Duodenal mucosa (tissue), 2 donors: ENCODE measurements around the gene MAP3K4.

Source experiments
- H3K27ac ChIP-seq: one replicate; pipeline ENCODE4 v1.7.0; 2013; ENCODE audit warnings: low read depth, low read length
- H3K27me3 ChIP-seq, 2 donors: one replicate each; pipeline ENCODE4 v1.7.0; 2013; ENCODE audit warnings: low read length in 2 of 2, control low read depth in 1 of 2; ENCODE audit not compliant: insufficient read depth in 2 of 2, control insufficient read depth in 1 of 2
- H3K36me3 ChIP-seq, 2 donors: one replicate each; pipeline ENCODE4 v1.7.0; 2013; ENCODE audit warnings: low read length in 2 of 2, control low read depth in 1 of 2; ENCODE audit not compliant: insufficient read depth in 2 of 2, control insufficient read depth in 1 of 2
- H3K4me1 ChIP-seq, 2 donors: one replicate each; pipeline ENCODE4 v1.7.0; 2013; ENCODE audit warnings: low read length in 2 of 2, control low read depth in 1 of 2; ENCODE audit not compliant: insufficient read depth in 2 of 2, control insufficient read depth in 1 of 2
- H3K4me3 ChIP-seq, 2 donors: one replicate each; pipeline ENCODE4 v1.7.0; 2013; ENCODE audit warnings: low read length in 2 of 2, low read depth in 1 of 2
- H3K9ac ChIP-seq, 2 donors: one replicate each; pipeline ENCODE4 v1.7.0; 2013; ENCODE audit warnings: low read length in 2 of 2, low read depth in 1 of 2
- H3K9me3 ChIP-seq, 2 donors: one replicate each; pipeline ENCODE4 v1.7.0; 2013; ENCODE audit warnings: low read length in 2 of 2, control low read depth in 1 of 2; ENCODE audit not compliant: control insufficient read depth in 1 of 2

Gene MAP3K4

GRCh38 chr6:161057103-161058091, 65.8 kb downstream of the MAP3K4 start:
- Histone ChIP-seq H3K27me3 (no peaks in the 10 kb centered on the region), H3K4me3 (no peak overlapping the region), H3K9me3 (peaks cover 0 to 2% of the 10 kb centered on the region in 2 donors), H3K4me1 (no peaks in the 10 kb centered on the region), H3K9ac (no peak overlapping the region), H3K36me3 (peaks cover 0 to 2% of the 10 kb centered on the region in 2 donors), H3K27ac (no peak overlapping the region)

GRCh38 chr6:161058741-161059140, 67.2 kb downstream of the MAP3K4 start:
- Histone ChIP-seq H3K4me3 (no peak overlapping the region), H3K9me3 (peaks cover 0 to 2% of the 10 kb centered on the region in 2 donors), H3K9ac (no peak overlapping the region), H3K27ac (no peak overlapping the region), H3K27me3 (no peaks in the 10 kb centered on the region), H3K4me1 (no peaks in the 10 kb centered on the region), H3K36me3 (peaks cover 0 to 2% of the 10 kb centered on the region in 2 donors)

DNA sequence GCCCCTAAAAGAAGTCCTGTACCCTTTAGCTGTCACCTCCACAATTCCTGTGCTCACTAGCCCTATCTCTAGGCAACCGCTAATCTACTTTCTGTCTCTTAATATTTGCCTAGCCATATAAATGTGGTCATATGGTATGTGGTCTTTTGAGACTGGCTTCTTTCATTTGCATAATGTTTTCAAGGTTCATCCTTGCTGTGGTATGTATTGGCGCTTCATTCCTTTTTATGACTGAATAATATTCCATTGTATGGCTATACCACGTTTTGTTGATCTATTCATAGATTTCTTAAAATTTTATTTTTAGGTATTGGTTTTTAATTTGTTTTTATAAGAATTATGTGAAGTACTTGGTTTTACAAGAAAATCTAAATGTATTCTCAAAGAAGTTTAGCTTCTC, 70.0 kb downstream of the MAP3K4 start:
- H3K4me3 ChIP-seq, result no peak overlapping the region
- H3K27me3 ChIP-seq, result no peaks in the 10 kb centered on the region
- H3K9me3 ChIP-seq, result peaks cover 0 to 2% of the 10 kb centered on the region in 2 donors
- peaks cover 0 to 2% of the 10 kb centered on the region in 2 donors for H3K36me3 ChIP-seq
- H3K4me1 ChIP-seq, result no peaks in the 10 kb centered on the region
- H3K9ac ChIP-seq, result no peak overlapping the region
- H3K27ac ChIP-seq, result no peak overlapping the region

DNA sequence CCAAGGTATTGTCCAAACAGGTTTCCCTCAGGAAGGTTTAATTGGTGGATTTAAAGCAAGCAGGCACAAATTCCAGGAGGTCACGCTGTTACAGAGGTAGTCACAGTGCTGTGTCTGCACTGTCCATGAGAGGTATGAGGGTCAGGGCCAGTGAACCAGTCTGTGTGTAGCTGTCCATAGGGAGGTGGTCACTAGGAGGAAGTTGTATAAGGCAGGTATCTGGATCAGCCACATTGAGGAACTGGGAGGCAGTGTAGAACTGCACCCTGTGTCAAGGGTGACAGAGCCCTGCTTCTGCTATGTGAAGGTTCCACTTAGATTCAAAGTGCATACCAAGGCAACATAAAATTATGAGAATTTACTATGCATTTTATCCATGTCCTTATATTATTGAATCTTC, 73.3 kb downstream of the MAP3K4 start:
- Histone ChIP-seq H3K36me3 (peaks cover 0 to 2% of the 10 kb centered on the region in 2 donors), H3K27ac (no peak overlapping the region), H3K4me1 (no peaks in the 10 kb centered on the region), H3K4me3 (no peak overlapping the region), H3K27me3 (no peaks in the 10 kb centered on the region), H3K9me3 (peaks cover 0 to 2% of the 10 kb centered on the region in 2 donors), H3K9ac (no peak overlapping the region)

- peaks cover 0 to 9% of the 10 kb centered on the region in 2 donors for H3K36me3 ChIP-seq
- H3K9ac ChIP-seq, result no peak overlapping the region
- H3K4me1 ChIP-seq, result no peaks in the 10 kb centered on the region
- no peaks in the 10 kb centered on the region for H3K27me3 ChIP-seq
- no peak overlapping the region for H3K27ac ChIP-seq
- no peak overlapping the region for H3K4me3 ChIP-seq
- no peaks in the 10 kb centered on the region for H3K9me3 ChIP-seq
Measured at GRCh38 chr6:161066511-161066910, 74.9 kb downstream of the MAP3K4 start.

- no peaks in the 10 kb centered on the region for H3K27me3 ChIP-seq
- no peak overlapping the region for H3K27ac ChIP-seq
- H3K9me3 ChIP-seq, result no peaks in the 10 kb centered on the region
- H3K4me3 ChIP-seq, result no peak overlapping the region
- peaks cover 0 to 12% of the 10 kb centered on the region in 2 donors for H3K36me3 ChIP-seq
- no peak overlapping the region for H3K9ac ChIP-seq
- no peaks in the 10 kb centered on the region for H3K4me1 ChIP-seq
Measured at GRCh38 chr6:161067749-161068148, 76.2 kb downstream of the MAP3K4 start.

DNA sequence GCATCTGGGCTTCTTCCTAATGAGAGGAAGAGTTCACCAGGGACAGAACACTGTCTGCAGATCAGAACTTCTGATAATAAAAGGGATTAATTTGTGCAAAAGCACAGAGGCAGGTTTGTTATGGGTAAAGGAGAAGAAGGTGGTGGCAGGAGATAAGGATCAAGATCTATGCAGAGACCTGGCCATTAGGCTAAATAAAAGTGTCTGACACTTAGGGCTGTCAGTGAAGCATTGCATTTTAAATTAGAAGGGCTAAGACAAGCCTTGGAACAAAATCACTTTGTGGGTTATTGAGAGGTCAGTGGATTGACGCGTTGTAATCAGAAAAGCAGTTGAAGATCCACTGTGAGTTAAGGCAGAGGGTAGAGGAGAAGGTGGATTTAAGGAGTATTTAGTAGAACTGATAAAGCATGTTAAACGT, 76.8 kb downstream of the MAP3K4 start:
- H3K9ac ChIP-seq, result no peak overlapping the region
- H3K4me3 ChIP-seq, result no peak overlapping the region
- no peaks in the 10 kb centered on the region for H3K9me3 ChIP-seq
- peaks cover 0 to 12% of the 10 kb centered on the region in 2 donors for H3K36me3 ChIP-seq
- no peaks in the 10 kb centered on the region for H3K27me3 ChIP-seq
- no peak overlapping the region for H3K27ac ChIP-seq
- no peaks in the 10 kb centered on the region for H3K4me1 ChIP-seq

GRCh38 chr6:161073930-161074329, 82.4 kb downstream of the MAP3K4 start:
- H3K4me1 ChIP-seq, result no peaks in the 10 kb centered on the region
- no peak overlapping the region for H3K27ac ChIP-seq
- H3K9ac ChIP-seq, result no peak overlapping the region
- H3K27me3 ChIP-seq, result no peaks in the 10 kb centered on the region
- no peaks in the 10 kb centered on the region for H3K9me3 ChIP-seq
- H3K4me3 ChIP-seq, result no peak overlapping the region
- H3K36me3 ChIP-seq, result peaks cover 12 to 31% of the 10 kb centered on the region in 2 donors

GRCh38 chr6:161074496-161075121, 83.0 kb downstream of the MAP3K4 start:
- no peak overlapping the region for H3K9ac ChIP-seq
- no peak overlapping the region for H3K27ac ChIP-seq
- H3K36me3 ChIP-seq, result peaks cover 12 to 32% of the 10 kb centered on the region in 2 donors
- H3K9me3 ChIP-seq, result no peaks in the 10 kb centered on the region
- H3K27me3 ChIP-seq, result no peaks in the 10 kb centered on the region
- no peak overlapping the region for H3K4me3 ChIP-seq
- H3K4me1 ChIP-seq, result no peaks in the 10 kb centered on the region

DNA sequence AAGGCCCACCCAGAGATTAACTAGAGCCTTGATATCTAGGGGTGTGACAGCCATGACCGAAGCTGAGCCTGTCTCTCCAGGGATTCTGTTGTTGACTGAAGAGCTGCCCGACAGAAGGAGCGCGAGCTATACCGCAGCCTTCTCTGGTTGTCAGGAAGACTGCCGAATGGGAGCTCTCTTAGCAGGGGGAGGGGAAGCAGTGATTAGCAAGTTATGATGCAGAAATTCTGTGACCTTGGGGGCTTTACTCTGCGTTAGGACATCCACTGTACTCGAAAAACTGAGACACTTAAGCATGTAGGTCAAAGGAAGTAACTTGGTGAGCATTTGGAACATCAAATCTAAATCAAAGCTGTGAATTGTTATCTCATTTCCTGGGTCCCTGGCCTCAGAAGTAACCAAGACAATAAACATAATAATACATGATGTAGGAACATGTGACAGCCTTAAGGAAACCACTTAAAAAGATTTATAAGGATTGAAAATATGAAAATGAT, 84.7 kb downstream of the MAP3K4 start:
- no peaks in the 10 kb centered on the region for H3K9me3 ChIP-seq
- H3K4me1 ChIP-seq, result no peaks in the 10 kb centered on the region
- H3K27me3 ChIP-seq, result no peaks in the 10 kb centered on the region
- no peak overlapping the region for H3K27ac ChIP-seq
- no peak overlapping the region for H3K9ac ChIP-seq
- no peak overlapping the region for H3K4me3 ChIP-seq
- H3K36me3 ChIP-seq, result peaks cover 18 to 37% of the 10 kb centered on the region in 2 donors
